OCI-LY3 (cell line): ENCODE data around the gene TENT5C.

Experiments
- H2AFZ ChIP-seq: fragments of 200-600, 300-600 bp; shearing (Covaris generic); 2 replicates; pipeline ENCODE4 v1.6.0; 2014; ENCODE audit warnings: antibody characterized with exemption, low read depth, low read length
- H3K27ac ChIP-seq: fragments of 200-600, 300-600 bp; sonication (generic); 2 replicates; pipeline ENCODE4 v1.5.1; 2014; ENCODE audit warnings: mild to moderate bottlenecking, low read length, moderate library complexity, mixed read lengths
- H3K27me3 ChIP-seq: fragments of 200-600, 300-600 bp; sonication (generic); 2 replicates; pipeline ENCODE4 v1.6.1; 2014; ENCODE audit warnings: low read depth, low read length, mixed read lengths
- H3K36me3 ChIP-seq: fragments of 200-600, 300-600 bp; sonication (generic); replicated peaks from 2 replicates; pipeline ENCODE3; 2014; ENCODE audit warnings: low read depth, low read length, mixed read lengths
- H3K4me1 ChIP-seq: fragments of 300-600, 200-600 bp; sonication (generic); 2 replicates; pipeline ENCODE4 v1.6.1; 2014; ENCODE audit warnings: low read length, mixed read lengths
- H3K4me2 ChIP-seq: fragments of 200-600, 300-600 bp; sonication (generic); 2 replicates; pipeline ENCODE4 v1.6.1; 2014; ENCODE audit warnings: low read length, mixed read lengths
- H3K4me3 ChIP-seq: fragments of 300-600, 200-600 bp; sonication (generic); 2 replicates; pipeline ENCODE4 v1.5.1; 2014; ENCODE audit warnings: antibody characterized with exemption, mild to moderate bottlenecking, low read length, moderate library complexity
- H3K79me2 ChIP-seq: fragments of 300-600, 200-600 bp; shearing (Covaris generic); 2 replicates; pipeline ENCODE4 v1.6.1; 2014; ENCODE audit warnings: mild to moderate bottlenecking, low read length, mixed read lengths
- H3K9ac ChIP-seq: fragments of 300-600, 200-600 bp; shearing (Covaris generic); 2 replicates; pipeline ENCODE4 v1.6.0; 2014; ENCODE audit warnings: mild to moderate bottlenecking, low read length, moderate library complexity
- H3K9me3 ChIP-seq: fragments of 200-600, 300-600 bp; shearing (Covaris generic); 2 replicates; pipeline ENCODE4 v1.6.1; 2014; ENCODE audit warnings: low read length, mixed read lengths; ENCODE audit not compliant: insufficient read depth
- H4K20me1 ChIP-seq: fragments of 200-600, 300-600 bp; sonication (generic); 2 replicates; pipeline ENCODE4 v1.6.1; 2016; ENCODE audit warnings: low read length, mixed read lengths; ENCODE audit not compliant: insufficient read depth
- CTCF ChIP-seq: fragments of 200-600, 300-600 bp; sonication (generic); IDR thresholded peaks from 2 replicates; pipeline ENCODE4 v1.5.1; 2014; ENCODE audit warnings: antibody characterized with exemption, low read length, low read depth
- EZH2phosphoT487 ChIP-seq: fragments of 200-600 bp; shearing (Covaris generic); IDR thresholded peaks from 2 replicates; pipeline ENCODE4 v1.6.1; 2018; ENCODE audit warnings: antibody characterized with exemption, mixed run types, low read depth

Gene TENT5C

GRCh38 chr1:117643601-117644000 is 37.8 kb downstream of the TENT5C start:
- Histone ChIP-seq H3K9ac (no peak overlapping the region), H4K20me1 (no peaks in the 10 kb centered on the region), H3K27me3 (peaks cover under 1% of the 10 kb centered on the region; the same call in 1 of the 2 replicates), H3K4me2 (no peak overlapping the region), H3K79me2 (no peaks in the 10 kb centered on the region), H3K9me3 (no peaks in the 10 kb centered on the region), H3K27ac (no peak overlapping the region), H3K4me3 (no peak overlapping the region), H2AFZ (no peak overlapping the region), H3K36me3 (no peaks in the 10 kb centered on the region), H3K4me1 (peaks cover 15% of the 10 kb centered on the region)
- TF ChIP-seq CTCF (no peak), EZH2phosphoT487 (no peak)

GRCh38 chr1:117644696-117645311 is 39.0 kb downstream of the TENT5C start:
- Histone ChIP-seq H3K4me2 (no peak overlapping the region), H3K36me3 (no peaks in the 10 kb centered on the region), H4K20me1 (no peaks in the 10 kb centered on the region), H3K27me3 (no peaks in the 10 kb centered on the region), H2AFZ (no peak overlapping the region), H3K79me2 (no peaks in the 10 kb centered on the region), H3K27ac (no peak overlapping the region), H3K4me1 (peaks cover 13% of the 10 kb centered on the region), H3K9me3 (no peaks in the 10 kb centered on the region), H3K4me3 (no peak overlapping the region), H3K9ac (no peak overlapping the region)
- no peak for TF ChIP-seq EZH2phosphoT487
- TF ChIP-seq CTCF = no peak

- Histone ChIP-seq H3K4me1 (peaks cover 13% of the 10 kb centered on the region), H3K4me3 (no peak overlapping the region), H3K36me3 (no peaks in the 10 kb centered on the region), H4K20me1 (no peaks in the 10 kb centered on the region), H3K27me3 (no peaks in the 10 kb centered on the region), H2AFZ (no peak overlapping the region), H3K4me2 (no peak overlapping the region), H3K27ac (no peak overlapping the region), H3K9ac (no peak overlapping the region), H3K9me3 (no peaks in the 10 kb centered on the region), H3K79me2 (no peaks in the 10 kb centered on the region)
- no peak for TF ChIP-seq CTCF
- no peak for TF ChIP-seq EZH2phosphoT487
These were observed 39.5 kb downstream of the TENT5C start for GRCh38 chr1:117645343-117645742.

GRCh38 chr1:117646007-117646811 is 40.4 kb downstream of the TENT5C start:
- no peaks in the 10 kb centered on the region for H3K27me3 ChIP-seq
- no peaks in the 10 kb centered on the region for H4K20me1 ChIP-seq
- H3K4me3 ChIP-seq = no peak overlapping the region
- H3K27ac ChIP-seq = no peak overlapping the region
- no peak overlapping the region for H3K9ac ChIP-seq
- H3K4me1 ChIP-seq = peaks cover 13% of the 10 kb centered on the region
- TF ChIP-seq CTCF = no peak
- TF ChIP-seq EZH2phosphoT487 = no peak
- no peaks in the 10 kb centered on the region for H3K36me3 ChIP-seq
- H3K79me2 ChIP-seq = no peaks in the 10 kb centered on the region
- no peak overlapping the region for H2AFZ ChIP-seq
- no peaks in the 10 kb centered on the region for H3K9me3 ChIP-seq
- H3K4me2 ChIP-seq = no peak overlapping the region
